ENCODE data around the gene HOXA7. TPM values are rescaled to one million over a fixed set of nuclear protein-coding genes. Genes with fewer than 3 reads are reported as not detected.

HOXA7 gene
- total RNA-seq, 1 experiment from 2014 or later = not detected

- DNase-seq (ENCODE audit: low spot score) = no peak
These were observed 37.0 kb downstream of the HOXA7 start for GRCh38 chr7:27119412-27119911.

DNA sequence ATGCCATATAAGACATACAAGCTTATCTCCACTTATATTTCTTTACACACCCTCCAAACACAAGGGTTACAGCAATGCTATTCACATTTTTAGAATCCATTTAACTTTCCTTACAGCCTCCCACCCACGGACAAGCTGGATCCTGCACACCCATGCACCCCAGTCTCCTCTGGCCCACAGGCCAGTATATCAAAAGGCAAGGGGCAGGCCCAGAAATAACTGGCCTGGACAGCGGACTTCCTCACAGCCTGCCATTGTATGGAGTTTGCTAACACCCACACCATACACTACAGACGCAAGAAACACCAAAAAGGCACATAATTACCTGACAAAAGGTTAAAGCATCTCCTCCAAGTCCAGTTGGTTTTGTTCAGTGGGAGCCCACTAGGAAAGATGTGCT, 37.9 kb downstream of the HOXA7 start:
- DNase-seq (ENCODE audit: low spot score) = no peak

DNA sequence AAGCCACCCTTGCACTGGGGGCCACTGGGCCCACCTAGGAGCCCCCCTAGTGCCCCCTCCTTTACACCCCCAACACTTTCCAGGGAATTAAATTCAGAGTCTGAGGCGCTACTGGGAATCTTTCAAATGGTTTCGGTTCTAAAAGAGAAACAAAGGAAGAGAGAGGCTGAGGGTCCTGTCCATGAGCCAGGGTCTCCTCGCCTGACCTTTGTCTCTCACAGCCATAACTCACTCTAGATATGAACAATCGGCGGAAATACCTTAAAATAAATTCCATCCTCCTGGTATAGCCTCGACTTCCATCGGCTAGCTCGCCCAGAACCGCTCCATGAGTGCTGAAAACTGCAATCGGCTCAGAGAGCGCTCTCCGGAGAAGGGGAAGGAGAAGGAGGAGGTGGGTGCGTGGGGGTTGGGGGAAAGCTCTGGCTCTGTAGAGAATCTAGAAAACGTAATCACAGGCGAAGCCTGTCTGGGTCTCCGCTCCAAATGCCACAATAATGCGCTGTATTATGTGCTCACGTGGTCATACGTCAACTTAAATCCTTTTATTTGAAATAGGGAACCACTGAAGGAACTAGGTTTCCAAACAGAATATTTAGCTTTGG, 38.5 kb downstream of the HOXA7 start:
- DNase-seq (ENCODE audit: low spot score) = no peak

DNA sequence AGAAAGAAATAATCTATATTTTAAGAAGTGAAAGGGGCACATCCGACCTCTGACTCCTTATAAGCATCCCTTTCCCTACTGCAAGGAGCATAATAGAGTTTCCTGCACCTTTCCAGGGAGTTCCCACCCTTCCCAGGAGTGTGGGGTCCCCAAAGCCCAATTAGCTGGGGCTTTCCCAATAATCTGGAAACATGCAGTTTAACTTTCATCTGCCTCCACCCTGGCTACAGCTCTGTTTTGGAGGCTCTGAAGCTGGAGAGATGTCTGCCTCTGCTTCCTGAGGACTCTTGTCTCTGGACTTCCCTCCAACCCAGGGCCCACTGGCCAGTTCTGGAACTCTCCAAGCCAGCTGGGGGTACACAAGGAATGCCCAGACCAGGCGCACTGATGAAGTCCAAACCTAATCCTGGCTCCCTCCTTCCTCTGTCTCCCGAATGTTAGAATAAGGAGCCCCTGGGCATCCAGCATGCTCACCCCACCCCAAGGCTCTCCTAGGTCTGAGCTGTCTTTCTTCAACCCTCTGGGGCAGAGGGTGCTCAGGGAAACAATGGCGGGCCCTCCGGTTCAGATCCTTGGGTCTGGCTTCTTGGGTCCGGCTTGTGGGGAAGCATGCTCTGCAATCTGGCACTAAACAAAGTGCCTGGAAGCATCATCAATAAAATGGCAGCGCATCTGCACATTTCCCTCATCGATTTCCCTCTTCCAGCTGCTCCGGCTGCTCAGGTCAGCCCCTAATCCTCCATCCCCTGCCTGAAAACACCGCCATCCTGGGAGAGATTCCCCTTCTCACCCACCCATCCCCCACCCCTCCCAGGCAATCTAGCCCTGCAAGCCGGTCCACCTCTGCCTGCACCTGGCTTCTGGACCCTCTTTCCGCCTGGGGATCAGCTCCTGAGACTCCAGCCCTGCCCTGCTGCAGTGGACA, 39.3 kb downstream of the HOXA7 start:
- no peak for DNase-seq (ENCODE audit: low spot score)

- no peak for DNase-seq (ENCODE audit: low spot score)
These were observed 40.2 kb downstream of the HOXA7 start for GRCh38 chr7:27116031-27116961.

DNA sequence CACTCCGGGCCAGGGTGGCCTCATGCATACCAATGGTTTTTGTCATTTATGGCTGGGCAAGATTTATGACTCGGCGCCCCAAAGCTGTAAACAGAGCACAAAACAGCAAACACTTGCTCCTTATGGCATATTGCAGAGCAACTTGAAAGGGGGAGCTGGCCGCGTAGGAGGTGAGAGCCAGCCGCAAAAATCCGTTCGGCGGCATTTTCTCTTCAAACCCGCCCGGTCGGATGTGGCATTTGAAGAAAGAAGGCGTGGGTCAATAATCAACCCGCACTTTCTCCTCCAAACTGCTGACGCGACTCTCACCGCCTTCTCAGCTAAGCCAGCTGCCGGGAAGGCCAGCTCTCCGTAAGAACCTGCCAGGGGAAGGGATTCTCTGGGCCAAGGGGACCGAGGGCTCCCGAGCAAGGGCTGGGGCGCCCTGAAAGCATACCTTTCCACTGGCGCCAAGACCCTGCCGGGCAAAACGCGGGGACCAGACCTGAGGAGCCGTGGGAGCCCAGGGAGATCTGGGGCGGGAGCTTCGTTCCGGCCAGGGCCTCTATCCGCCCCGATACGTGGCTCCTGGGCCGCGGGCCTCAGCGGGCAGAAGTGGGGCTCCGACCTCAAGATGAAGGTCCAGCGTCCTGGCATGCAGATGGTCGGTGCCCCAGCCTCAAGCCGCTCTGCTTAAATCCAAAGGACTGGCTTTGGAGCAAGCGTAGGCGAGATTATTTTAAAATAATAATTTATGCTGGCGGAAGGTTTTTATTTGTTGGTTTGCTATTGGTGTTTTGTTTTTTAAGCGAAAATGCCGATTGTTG, 41.1 kb downstream of the HOXA7 start:
- peak; percentile 77 for DNase-seq (ENCODE audit: low spot score)

DNA sequence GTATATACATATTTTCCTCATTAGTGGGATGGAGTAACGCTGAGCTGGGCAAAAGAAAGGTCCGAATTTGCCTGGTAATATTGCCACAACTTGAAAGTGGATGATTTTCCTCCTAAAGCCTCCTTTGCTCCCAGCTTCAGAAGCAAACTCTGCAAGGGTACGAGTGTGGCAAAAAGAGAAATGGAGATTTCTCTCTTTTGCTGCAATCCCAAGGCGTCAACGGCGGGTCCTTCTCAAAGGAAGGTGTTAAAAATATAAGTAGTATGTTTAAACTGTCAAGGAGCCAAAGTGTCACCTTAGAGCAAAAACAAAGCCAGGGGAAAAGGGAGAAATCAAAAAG, 41.6 kb downstream of the HOXA7 start:
- no peak for DNase-seq (ENCODE audit: low spot score)

DNA sequence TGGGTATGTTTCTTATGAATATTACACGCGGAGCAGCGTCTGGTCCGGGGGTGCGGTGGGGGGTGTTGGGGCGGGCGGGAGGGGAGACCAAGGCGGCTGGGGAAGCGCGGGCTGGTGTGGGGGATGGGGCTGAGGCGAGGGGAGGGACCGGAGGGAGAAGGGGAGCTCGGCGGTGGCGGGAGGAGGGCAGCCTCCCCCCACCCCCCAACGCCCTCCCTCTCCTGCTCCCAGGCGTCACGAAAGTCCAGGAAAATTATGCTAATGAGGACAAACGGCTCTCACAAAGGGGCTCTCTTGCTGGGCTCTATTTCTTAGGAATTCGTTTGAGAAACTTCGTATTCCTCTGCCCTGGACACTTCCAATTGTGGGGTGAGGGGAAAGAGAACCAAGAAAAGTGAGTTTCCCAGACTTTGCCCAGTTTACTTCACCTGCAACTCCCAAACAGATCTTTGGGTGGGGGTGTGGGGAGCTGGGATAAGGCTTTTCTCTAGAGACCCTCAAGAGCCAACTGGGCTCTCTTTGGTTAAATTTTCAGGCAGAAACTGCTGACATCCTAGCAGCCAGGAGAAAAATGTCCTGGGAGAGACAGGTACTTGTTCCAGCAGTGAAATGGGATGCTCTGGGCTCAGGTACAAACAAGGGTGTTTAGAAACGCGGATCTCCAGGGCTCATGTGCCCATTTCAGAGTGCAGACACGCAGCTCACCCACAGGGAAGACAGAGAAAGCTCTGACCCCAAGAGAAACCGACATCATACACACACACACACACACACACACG, 42.3 kb downstream of the HOXA7 start:
- peak; percentile 37 for DNase-seq (ENCODE audit: low spot score)

- peak; percentile 81 for DNase-seq (ENCODE audit: low spot score)
These were observed 43.2 kb downstream of the HOXA7 start for GRCh38 chr7:27112955-27113949.

- no peak for DNase-seq (ENCODE audit: low spot score)
These were observed 44.1 kb downstream of the HOXA7 start for GRCh38 chr7:27112361-27112760.

GRCh38 chr7:27111751-27112277, 44.7 kb downstream of the HOXA7 start:
- no peak for DNase-seq (ENCODE audit: low spot score)

DNA sequence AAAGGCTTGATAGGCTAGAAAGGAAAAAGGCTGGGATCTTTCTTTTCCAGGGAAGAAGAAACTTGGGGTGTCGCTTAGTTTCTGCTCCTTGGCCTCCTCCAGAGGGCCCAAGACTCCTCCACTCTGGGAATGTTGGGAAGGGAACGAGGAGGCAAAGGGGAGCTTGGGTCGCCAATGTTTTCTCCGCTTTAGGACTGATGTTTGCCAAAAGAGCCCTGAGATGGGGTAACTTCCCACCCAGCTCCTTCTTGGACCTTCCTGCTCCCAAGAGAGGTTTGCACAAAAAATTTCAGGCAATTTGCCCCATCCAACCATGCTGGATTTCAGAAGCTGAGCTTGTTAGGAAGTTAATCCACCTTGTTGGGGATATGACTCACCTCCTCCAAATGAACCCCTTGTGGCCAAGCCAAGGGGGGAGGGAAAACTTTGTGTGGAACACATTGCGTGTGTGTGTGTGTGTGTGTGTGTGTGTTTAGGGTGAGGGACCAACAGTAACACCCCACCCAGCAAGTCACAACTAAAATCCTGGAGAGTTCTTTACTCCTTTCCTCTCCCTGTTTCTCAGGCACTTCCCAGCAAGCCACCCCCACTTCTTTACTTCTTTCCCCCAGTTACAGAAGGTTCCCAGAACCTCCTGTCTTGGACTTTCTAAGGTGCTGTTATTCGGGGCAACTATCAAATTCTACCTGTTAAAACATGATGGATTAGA, 45.3 kb downstream of the HOXA7 start:
- peak; percentile 69 for DNase-seq (ENCODE audit: low spot score)

DNA sequence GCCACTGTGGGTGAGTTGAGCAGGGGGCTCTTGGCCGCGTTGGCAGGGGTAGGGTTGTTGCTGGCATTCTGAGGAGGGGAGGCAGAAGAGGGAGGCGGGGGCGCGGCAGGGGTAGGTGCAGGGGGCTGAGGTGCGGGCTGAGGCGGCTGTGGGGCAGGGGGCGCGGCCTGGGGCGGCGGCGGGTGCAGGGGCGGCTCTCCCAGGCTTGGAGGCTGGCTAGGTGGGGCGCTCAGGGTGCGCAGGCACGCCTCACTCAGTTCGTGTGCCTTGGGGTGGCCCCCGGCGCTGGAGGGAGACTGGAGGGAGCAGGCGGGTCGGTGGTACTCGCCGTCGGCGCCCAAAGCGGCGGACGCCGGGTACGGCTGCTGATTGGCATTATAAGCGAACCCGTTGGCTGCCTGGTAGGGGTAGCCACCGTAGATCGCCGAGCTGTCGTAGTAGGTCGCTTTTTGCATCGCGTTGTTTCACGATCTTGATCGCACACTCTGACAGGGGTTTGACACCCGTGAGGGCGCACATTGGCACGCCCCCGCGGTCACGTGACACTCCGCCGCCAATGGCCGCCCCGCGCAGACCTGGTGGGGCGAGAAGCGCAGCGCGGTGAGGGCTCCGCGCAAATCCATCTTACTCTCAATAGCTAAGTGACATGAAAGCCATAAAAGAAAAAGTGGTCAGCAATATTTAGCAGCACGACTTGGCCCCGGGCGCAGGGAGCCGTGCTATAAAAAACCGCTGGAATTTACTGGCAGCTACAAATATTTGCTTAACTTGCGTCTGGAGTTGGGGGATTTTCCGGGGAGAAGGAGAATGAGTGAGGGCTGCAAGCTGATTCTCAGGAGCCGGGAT, 46.1 kb downstream of the HOXA7 start:
- peak; percentile 85 for DNase-seq (ENCODE audit: low spot score)

DNA sequence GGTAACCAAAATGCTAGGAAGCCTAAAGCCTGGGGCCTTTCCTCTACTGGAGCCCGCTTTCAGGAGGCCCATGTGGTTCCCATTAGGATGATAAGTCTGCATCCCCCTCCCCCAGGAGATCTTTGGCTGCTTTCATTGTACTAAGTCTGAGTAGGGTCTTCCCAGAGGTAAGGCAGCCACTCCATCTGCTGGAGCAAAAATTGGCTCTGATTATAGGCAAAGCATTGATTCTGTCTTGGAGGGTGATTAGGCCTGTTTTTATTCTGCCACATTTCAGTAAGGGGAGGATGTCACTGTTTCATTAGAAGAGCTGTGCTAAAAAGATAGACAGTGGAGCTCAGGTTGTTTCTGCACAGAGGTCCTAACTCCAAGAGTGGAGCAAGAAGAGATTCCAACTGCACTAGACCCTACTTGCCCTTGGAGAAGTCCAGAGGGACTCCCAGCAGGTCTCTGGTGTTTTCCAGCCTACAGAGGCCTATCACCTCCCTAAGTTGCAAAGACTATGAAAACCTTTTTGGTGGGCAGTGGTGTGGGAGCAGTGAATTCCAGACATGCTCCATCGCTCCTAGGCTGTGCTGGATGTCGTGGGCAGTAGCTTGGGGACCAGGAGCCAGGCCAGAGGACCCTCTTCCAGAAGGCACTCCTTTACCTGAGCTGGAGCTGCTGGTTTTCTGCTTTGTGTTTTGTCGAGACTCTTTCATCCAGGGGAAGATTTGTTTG, 46.8 kb downstream of the HOXA7 start:
- DNase-seq (ENCODE audit: low spot score) = no peak

GRCh38 chr7:27108390-27109127, 47.9 kb downstream of the HOXA7 start:
- DNase-seq (ENCODE audit: low spot score) = no peak
